GM19468 (cell line): Measurements from ENCODE around the gene ZC3H12D.
"Not testable (repeated sequence)": the region's sequence is repeated elsewhere in the genome, so short reads cannot be mapped to it uniquely, and the experiment has no call there.

Experiments
- ATAC-seq: cut with Tn5 transposase; IDR thresholded peaks from one replicate; pipeline ENCODE4 v1.9.1; 2021; ENCODE audit warnings: mild to moderate bottlenecking, moderate library complexity, moderate number of reproducible peaks; ENCODE audit not compliant: unreplicated experiment; ENCODE audit errors: extremely low read depth

Gene ZC3H12D

DNA sequence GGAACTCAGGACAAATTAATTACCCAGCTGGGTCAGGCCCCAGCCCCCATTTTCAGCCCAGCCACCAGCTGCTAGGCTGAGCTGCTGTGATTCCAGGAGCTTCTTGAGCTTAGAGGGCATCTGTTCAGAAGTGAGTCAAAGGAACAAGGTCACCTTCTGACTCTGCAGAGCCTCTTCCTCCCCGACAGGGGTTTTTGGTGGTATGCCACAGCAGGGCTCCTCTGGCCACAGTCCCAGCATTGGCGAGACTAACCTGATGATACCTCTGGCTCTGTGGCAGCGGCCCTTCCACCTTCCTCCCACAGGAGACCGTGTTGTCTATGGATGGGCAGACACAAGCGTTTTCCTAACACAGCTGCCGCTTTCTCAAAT lies 39.7 kb downstream of the ZC3H12D start:
- ATAC-seq: peak; percentile 26

GRCh38 chr6:149444360-149445094 lies 40.3 kb downstream of the ZC3H12D start:
- ATAC-seq: not testable (repeated sequence)

DNA sequence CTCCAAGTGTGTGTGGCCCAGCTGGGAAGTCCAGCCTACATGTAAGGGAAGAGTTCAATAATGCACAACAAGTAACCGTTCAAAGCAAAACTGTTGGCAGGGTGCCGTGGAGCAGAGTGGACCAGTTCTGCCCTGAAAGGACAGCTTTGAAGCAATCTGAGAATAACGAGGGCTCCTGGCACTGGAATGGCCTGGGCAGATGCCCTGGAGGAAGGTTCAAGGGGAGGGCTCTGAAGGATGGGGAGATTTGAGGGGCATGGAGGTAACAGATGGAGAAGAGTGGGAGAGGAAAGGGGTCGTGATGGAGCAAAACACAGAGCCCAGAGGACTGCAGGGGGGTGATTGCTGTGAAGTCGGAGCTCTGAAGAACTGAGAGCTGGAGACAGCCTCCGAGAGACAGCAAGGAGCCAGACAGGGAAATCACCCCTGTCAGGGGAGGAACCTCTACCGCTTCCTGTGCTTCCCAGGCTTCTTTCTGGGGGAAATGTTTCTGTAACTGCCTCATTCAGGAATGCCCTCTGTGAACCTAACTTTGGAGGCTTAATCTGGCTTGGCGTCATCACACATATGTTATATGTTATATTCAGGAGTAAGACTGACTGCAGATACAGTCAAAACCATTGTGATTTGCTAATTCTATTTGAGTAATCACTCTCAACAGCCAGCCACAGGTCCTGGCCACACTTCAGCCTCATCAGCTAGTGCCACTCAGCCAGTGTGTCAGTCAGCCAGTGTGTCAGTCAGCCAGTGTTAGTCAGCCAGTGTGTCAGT lies 41.2 kb downstream of the ZC3H12D start:
- no peak for ATAC-seq

DNA sequence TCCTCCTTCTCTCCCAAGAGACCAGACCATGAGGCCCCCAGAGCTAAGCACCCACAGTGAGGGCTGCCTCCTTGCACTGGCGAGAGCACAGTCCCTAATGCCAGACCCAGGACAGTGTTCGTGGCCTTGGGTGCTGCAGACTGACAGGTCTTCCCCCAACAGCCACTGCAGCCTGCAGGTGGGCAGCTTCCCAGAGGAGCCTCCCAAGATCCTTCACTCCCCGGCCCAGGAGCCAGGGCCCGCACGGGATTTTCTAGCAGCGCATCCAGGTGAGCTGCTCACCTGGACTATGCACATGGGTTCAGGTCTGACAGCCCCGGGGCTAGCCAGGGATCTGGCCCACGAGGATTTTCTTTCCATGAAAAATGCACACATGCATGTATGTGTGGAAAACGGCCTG lies 43.1 kb downstream of the ZC3H12D start:
- ATAC-seq: no peak

- no peak for ATAC-seq
Observed at GRCh38 chr6:149440735-149441671, 43.8 kb downstream of the ZC3H12D start.

DNA sequence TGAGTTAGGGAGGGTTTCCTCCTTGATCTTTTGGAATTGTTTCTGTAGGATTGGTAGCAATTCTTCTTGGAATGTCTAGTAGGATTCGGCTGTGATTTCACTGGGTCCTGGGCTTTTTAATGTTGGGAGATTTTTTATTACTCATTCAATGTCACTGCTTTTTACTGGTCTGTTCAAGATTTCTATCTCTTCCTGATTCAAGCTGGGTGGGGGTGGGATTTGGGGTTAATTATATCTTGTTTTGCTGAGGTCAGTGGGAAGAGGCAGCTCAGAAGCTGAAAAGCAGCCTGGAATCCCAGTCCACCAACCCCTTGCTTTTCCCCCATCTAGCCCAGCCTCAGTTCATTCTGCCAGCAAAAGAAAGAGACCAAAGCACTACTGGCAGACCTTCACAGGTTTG lies 45.2 kb downstream of the ZC3H12D start:
- no peak for ATAC-seq

DNA sequence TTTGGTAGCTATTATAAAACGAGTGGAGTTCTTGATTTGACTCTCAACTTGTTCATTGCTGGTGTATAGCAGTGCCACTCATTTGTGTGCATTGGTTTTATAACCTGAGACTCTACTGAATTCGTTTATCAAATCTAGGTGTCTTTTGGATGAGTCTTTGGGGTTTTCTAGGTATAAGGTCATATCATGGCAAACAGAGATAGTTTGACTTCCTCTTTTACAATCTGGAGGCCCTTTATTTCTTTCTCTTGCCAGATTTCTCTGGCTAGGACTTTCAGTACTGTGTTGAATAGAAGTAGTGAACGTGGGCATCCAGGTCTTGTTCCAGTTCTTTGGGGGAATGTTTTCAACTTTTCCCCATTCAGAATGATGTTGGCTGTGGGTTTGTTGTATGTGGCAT lies 46.0 kb downstream of the ZC3H12D start:
- ATAC-seq: no peak

DNA sequence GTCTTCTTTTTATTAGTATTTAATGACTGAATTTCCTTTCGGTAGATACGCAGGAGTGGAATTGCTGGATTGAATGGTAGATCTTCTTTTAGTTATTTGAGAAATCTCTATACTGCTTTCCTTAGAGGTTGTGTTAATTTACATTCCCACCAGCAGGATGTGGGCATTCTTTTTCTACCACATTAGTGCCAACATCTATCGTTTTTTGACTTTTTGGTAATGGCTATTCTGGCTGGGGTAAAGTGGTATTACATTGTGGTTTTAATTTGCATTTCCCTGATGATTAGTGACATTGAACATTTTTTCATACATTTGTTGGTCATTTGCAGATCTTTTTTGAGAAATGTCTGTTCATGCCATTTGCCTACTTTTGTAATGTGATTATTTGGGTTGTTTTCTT lies 47.6 kb downstream of the ZC3H12D start:
- ATAC-seq: no peak

DNA sequence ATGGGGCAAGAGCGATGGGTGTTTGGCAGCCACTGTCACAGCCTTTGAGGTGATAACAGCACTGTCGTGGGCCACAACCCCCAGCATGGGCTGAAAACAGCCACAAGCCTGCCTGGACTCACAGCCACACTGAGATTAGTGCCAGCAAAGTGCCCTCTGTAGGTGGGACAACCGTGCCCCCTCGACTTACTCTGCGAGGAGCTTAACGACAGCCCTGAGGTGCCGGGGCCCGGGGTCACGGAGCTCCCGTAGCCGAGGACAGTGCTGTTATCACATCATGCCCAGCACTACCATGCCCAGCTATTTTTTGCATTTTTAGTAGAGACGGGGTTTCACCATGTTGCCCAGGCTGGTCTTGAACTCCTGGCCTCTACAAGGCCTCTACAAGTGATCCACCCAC lies 48.2 kb downstream of the ZC3H12D start:
- ATAC-seq: no peak

DNA sequence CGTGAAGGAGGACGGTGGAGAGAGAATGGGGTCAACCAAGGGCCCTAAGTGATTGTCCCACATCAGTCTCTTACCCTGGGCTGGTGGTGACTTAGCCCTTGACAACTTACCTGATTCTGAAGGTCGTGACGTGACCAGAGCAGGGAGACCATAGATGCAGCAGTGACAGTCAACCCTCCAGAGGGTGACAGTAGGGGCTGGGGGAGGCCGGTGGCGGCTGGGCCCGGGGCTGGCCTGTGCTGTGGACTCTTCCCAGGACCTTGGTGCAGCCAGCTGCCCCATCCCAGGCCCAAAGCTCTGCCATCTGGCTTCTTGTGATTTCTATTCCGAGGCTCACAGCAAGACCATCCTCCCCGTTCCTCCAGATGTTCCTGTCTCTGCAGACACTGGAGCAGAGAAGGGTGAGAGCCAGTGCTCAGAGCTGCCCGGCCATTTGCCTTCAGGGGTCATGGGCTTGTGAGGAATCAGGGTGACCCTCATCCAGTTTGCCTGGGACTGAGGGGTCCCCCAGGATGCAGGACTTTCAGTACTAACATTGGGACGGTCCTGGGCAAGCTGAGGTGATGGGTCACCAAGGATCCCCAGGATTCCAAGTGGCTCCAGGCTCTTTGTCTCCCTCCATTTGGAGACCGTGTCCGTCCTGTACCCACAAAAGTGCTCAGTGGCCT lies 48.8 kb downstream of the ZC3H12D start:
- no peak for ATAC-seq

- ATAC-seq: no peak
Observed at GRCh38 chr6:149433881-149434280, 50.9 kb downstream of the ZC3H12D start.

- no peak for ATAC-seq
Observed at GRCh38 chr6:149433405-149433804, 51.4 kb downstream of the ZC3H12D start.

GRCh38 chr6:149431905-149432775 lies 52.7 kb downstream of the ZC3H12D start:
- no peak for ATAC-seq

- no peak for ATAC-seq
Observed at GRCh38 chr6:149429427-149430360, 55.1 kb downstream of the ZC3H12D start.

DNA sequence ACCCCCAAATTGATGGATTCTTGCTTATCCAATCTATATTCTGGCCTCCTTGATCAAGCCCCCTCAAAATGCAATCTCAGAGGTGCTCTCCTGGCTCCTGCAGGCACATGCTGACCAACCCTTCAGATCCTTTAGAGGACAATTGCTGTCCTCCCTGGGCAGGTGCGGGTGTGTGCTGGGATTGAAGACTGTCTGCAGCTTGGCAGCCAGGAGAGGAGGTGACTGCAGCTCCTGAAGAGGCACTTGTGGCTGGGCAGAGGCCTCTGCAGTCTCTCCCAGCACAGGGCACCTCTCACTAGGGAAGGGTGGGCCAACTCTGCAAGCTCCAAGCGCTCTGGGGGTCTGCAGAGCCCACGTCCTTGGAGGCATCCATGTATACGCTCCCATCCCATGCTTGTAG lies 56.2 kb downstream of the ZC3H12D start:
- no peak for ATAC-seq

DNA sequence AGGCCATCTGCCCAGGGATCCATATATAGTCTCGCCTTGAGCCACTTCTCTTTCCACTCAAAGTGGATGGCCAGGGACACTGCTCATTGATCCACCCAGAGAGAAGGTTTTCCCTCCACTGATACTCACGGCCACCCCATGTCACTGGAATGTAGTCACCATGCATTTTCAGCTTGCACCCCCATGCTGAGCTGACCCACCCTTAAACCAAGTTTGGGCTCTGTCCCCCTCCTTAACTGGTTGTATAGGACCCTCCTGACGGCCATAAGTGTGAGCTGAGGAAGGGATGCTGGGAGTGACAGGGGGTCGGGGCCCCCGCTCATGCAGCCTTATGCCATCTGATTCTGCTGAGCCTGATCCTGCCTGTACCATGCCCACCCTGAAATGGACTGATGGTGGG lies 59.1 kb downstream of the ZC3H12D start:
- ATAC-seq: no peak

DNA sequence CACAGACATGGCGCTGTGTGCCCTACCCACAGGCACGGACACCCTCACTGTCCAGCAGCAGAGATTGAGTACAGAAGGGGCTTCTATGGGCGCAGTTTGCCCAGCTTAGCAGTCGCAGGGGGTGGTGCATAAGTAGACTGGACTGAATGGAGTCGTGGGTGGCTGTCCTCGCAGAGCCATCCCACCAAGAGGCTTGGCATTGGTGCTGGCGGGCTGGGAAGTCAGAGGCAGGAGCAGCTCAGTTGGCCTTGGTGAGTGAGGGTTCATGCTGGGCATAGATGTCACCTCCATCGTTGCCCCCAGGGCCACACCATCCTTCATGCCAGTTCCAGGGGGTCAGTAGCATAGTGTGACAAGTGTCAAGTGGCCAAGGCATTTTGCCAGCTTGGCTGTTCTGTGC lies 59.6 kb downstream of the ZC3H12D start:
- ATAC-seq: no peak

DNA sequence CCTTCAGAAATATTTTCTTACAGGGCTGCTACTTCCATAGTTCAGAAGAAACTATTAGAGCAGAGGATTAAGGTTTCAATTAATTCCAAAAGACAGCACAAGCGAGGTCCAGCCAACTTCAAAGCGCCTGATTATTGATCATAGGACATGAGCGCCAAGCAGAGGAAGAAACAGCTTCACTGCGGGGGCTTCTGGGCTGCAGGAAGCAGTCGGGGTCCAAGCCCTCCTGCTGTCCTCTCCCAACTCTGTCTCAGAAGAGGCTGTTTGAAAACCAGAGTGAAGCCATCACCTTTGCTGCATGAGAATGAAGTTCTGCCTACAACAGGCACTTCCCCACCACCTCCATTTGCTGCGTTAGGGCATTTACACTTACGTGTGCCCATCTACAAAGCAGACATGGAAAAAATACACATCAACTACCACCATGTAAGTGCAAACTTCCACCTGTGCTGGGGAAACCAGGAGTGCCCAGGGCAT lies 60.8 kb downstream of the ZC3H12D start:
- no peak for ATAC-seq
